Measurements from ENCODE around the gene DNAH14.

- TF ChIP-seq, protein P1, sequence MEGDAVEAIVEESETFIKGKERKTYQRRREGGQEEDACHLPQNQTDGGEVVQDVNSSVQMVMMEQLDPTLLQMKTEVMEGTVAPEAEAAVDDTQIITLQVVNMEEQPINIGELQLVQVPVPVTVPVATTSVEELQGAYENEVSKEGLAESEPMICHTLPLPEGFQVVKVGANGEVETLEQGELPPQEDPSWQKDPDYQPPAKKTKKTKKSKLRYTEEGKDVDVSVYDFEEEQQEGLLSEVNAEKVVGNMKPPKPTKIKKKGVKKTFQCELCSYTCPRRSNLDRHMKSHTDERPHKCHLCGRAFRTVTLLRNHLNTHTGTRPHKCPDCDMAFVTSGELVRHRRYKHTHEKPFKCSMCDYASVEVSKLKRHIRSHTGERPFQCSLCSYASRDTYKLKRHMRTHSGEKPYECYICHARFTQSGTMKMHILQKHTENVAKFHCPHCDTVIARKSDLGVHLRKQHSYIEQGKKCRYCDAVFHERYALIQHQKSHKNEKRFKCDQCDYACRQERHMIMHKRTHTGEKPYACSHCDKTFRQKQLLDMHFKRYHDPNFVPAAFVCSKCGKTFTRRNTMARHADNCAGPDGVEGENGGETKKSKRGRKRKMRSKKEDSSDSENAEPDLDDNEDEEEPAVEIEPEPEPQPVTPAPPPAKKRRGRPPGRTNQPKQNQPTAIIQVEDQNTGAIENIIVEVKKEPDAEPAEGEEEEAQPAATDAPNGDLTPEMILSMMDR (IDR thresholded peaks at IDR 0.05): no peak
- no peak for TF ChIP-seq POLR2AphosphoS5 (IDR thresholded peaks at IDR 0.05)
Measured at GRCh38 chr1:225258811-225259210, 329.3 kb downstream of the DNAH14 start.

Measured in breast epithelium (tissue), 3 donors.